Caco-2 (cell line): ENCODE data around the gene HOXB2. TPM values are rescaled to one million over a fixed set of nuclear protein-coding genes. Genes with fewer than 3 reads are reported as not detected.

ENCODE experiments used
- BruUV-seq: library from RNA; stranded (reverse); fragments of 400-500 nt; replicated peaks from 2 replicates; lab custom pipeline; 2021; lab: Mats Ljungman, UMichigan
- CTCF ChIA-PET: fragments of 300-600 bp; sonication (Branson Sonifier 250); formaldehyde crosslinking; loops from one replicate; lab custom pipeline; 2022; ENCODE audit warnings: antibody characterized with exemption; lab: Charles Lee
- POLR2A ChIA-PET: fragments of 300-600 bp; sonication (Branson Sonifier 250); formaldehyde crosslinking; loops from one replicate; lab custom pipeline; 2022; ENCODE audit warnings: antibody characterized with exemption; lab: Charles Lee
- DNase-seq, 2 experiments: peaks; one replicate each; pipeline versions ENCODE4 v3.0.0 to v3.0.0-alpha.2; 2020 to 2022
- H3K27me3 ChIP-seq: replicated peaks from 2 replicates; pipeline ENCODE4 v1.6.0; 2011; ENCODE audit warnings: low read length; ENCODE audit not compliant: control insufficient read depth, insufficient read depth
- H3K36me3 ChIP-seq: 2 replicates; pipeline ENCODE4 v1.5.1; 2011; ENCODE audit warnings: low read length; ENCODE audit not compliant: control insufficient read depth, insufficient read depth
- H3K4me1 ChIP-seq: fragments of 250-450 bp; sonication (Bioruptor Pico); 2 replicates; pipeline ENCODE4 v1.5.1; 2020; ENCODE audit warnings: mild to moderate bottlenecking
- H3K4me3 ChIP-seq: 2 replicates; pipeline ENCODE4 v1.5.1; 2011; ENCODE audit warnings: low read depth, mild to moderate bottlenecking, control low read depth, low read length
- H3K9me3 ChIP-seq: fragments of 250-450 bp; sonication (Bioruptor Pico); 2 replicates; pipeline ENCODE4 v1.5.1; 2020; ENCODE audit warnings: mild to moderate bottlenecking, moderate library complexity
- H3K27ac Mint-ChIP-seq: one replicate; pipeline ENCODE4 v1.8.0; 2022; ENCODE audit warnings: mixed read lengths; ENCODE audit not compliant: unreplicated experiment
- H3K27me3 Mint-ChIP-seq: one replicate; pipeline ENCODE4 v1.8.0; 2022; ENCODE audit warnings: mixed read lengths; ENCODE audit not compliant: insufficient read depth, unreplicated experiment
- H3K36me3 Mint-ChIP-seq: one replicate; pipeline ENCODE4 v1.8.0; 2022; ENCODE audit warnings: mild to moderate bottlenecking, mixed read lengths; ENCODE audit not compliant: insufficient read depth, unreplicated experiment
- H3K4me1 Mint-ChIP-seq: one replicate; pipeline ENCODE4 v1.8.0; 2022; ENCODE audit warnings: low read depth, mixed read lengths; ENCODE audit not compliant: unreplicated experiment
- H3K4me3 Mint-ChIP-seq: one replicate; pipeline ENCODE4 v1.8.0; 2022; ENCODE audit warnings: mild to moderate bottlenecking, moderate library complexity, mixed read lengths; ENCODE audit not compliant: unreplicated experiment
- H3K9me3 Mint-ChIP-seq: one replicate; pipeline ENCODE4 v1.8.0; 2022; ENCODE audit warnings: mixed read lengths; ENCODE audit not compliant: unreplicated experiment
- intact Hi-C: fragments of 100-400 bp; cut with micrococcal nuclease; formaldehyde crosslinking; loops from one replicate; pipeline ENCODE4 v1.10.0; 2022; ENCODE audit not compliant: unreplicated experiment
- total RNA-seq: library from RNA; stranded (reverse); gene quantifications from 2 replicates; pipeline ENCODE4 v1.2.3, GENCODE V29; 2022
- TF ChIP-seq, protein P1 (sequence below), 2 experiments: fragments of 200-600 bp in 1 of 2; IDR thresholded peaks; 1 replicate in 1 of 2; 2 replicates in 1 of 2; pipeline versions ENCODE4 v1.5.1 to v1.8.0; 2011 to 2022; ENCODE audit warnings: antibody characterized with exemption in 1 of 2, control low read depth in 1 of 2, inconsistent platforms in 1 of 2, low read depth in 1 of 2, low read length in 1 of 2, mild to moderate bottlenecking in 1 of 2, moderate library complexity in 1 of 2; ENCODE audit not compliant: insufficient read depth in 1 of 2, severe bottlenecking in 1 of 2, unreplicated experiment in 1 of 2

Gene HOXB2
- total RNA-seq, 1 experiment from 2014 or later: 1.1 TPM

DNA sequence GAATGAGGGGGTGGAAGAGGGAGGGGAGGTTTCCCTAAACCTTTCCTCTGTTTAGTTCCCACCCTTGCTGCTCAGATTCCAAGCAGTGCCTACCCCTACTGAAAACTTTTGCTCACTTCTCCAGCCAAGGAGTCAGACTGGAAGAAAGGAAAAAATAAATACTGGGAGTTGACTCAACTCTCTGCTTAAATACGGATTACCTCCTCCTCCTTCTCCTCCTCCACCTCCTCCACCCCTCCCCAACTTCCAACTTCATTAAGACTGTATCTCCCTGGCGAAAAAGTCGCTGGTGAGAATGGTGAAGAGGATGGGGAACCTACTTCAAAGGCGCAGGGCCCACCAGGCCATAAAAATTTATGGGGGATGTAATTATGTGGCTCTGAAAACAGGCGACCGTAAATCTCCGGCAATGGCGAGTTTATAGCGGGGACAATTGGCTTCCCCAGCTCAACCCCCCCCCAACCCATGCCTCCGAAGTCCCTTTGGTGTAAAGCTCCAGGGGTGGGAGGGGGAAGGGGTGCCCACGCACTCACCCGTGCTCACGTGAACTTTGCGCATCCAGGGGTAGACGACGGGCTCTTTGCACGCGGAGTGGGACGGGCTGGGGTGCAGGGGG is 32.5 kb upstream of the HOXB2 start:
- intact Hi-C loops: no loop called here
- no peaks in the 10 kb centered on the region for H3K9me3 Mint-ChIP-seq
- H3K4me3 Mint-ChIP-seq: peak overlapping the region; percentile 88
- H3K36me3 Mint-ChIP-seq: peaks cover 4% of the 10 kb centered on the region
- peaks cover 2% of the 10 kb centered on the region; the same call in 1 of the 2 replicates for H3K27me3 ChIP-seq
- H3K36me3 ChIP-seq: no peaks in the 10 kb centered on the region
- ChIA-PET POLR2A (interaction anchor here (0.6 to 0.9 kb wide), 2 partner anchors 529 kb away, joined by 3 to 4 read pairs; partner anchors contain the start of gene NFE2L1), CTCF (interaction anchor here (0.5 to 1.0 kb wide), 5 partner anchors 73 to 559 kb away, joined by 3 to 4 read pairs (median 3); no protein-coding TSS in a partner anchor)
- H3K27ac Mint-ChIP-seq: no peak overlapping the region
- H3K4me1 Mint-ChIP-seq: peaks cover 25% of the 10 kb centered on the region
- H3K9me3 ChIP-seq: no peaks in the 10 kb centered on the region
- TF ChIP-seq, protein P1, sequence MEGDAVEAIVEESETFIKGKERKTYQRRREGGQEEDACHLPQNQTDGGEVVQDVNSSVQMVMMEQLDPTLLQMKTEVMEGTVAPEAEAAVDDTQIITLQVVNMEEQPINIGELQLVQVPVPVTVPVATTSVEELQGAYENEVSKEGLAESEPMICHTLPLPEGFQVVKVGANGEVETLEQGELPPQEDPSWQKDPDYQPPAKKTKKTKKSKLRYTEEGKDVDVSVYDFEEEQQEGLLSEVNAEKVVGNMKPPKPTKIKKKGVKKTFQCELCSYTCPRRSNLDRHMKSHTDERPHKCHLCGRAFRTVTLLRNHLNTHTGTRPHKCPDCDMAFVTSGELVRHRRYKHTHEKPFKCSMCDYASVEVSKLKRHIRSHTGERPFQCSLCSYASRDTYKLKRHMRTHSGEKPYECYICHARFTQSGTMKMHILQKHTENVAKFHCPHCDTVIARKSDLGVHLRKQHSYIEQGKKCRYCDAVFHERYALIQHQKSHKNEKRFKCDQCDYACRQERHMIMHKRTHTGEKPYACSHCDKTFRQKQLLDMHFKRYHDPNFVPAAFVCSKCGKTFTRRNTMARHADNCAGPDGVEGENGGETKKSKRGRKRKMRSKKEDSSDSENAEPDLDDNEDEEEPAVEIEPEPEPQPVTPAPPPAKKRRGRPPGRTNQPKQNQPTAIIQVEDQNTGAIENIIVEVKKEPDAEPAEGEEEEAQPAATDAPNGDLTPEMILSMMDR (IDR thresholded peaks at IDR 0.05; ENCODE audit: insufficient read depth in 1 of 2, low read depth in 1 of 2, low read length in 1 of 2, severe bottlenecking in 1 of 2, unreplicated experiment in 1 of 2): no peak
- no TSS peak for BruUV-seq
- H3K27me3 Mint-ChIP-seq: peaks cover 12% of the 10 kb centered on the region
- H3K4me3 ChIP-seq: peak overlapping the region; percentile 60
- DNase-seq: peak; percentile 50 to 83
- peaks cover 35% of the 10 kb centered on the region for H3K4me1 ChIP-seq

DNA sequence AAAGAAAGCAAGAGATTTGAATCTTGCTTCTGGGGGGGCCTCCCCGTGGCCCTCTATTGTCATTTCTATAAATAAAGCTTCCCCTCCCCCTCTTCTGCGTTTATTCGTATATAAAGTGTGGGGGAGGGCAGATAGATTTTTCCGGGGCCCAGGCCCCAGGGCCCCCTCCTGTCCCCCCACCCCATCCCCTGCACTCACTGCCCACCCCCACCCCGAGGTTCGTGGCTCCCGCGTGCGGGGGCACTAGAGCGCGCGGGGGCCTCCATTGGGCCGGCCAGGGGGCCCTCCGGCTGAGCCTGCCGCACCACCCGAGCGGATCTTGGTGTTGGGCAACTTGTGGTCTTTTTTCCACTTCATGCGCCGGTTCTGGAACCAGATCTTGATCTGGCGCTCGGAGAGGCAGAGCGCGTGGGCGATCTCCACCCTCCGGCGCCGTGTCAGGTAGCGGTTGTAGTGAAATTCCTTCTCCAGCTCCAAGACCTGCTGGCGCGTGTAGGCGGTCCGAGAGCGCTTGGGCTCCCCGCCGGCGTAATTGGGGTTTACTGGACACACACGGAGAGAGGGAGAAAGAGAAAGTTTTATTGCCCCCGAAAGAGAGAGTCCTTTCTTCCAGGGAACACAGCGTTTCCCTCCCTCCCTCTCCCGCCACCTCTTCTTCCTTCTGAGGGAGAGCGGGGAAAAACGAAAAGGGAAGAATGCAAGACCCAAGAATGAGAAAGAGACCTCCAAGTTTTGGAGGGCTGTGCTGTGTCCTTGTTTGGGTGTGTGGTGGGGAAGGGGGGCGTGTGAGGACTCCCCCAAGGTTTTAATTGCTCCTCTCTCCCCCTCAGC is 31.8 kb upstream of the HOXB2 start:
- Histone ChIP-seq H3K4me1 (peaks cover 35% of the 10 kb centered on the region), H3K4me3 (no peak overlapping the region), H3K36me3 (no peaks in the 10 kb centered on the region), H3K27me3 (peaks cover 2% of the 10 kb centered on the region; the same call in 1 of the 2 replicates), H3K9me3 (no peaks in the 10 kb centered on the region)
- Mint-ChIP-seq H3K4me3 (peak overlapping the region; percentile 88), H3K9me3 (no peaks in the 10 kb centered on the region), H3K27me3 (peaks cover 12% of the 10 kb centered on the region), H3K36me3 (peaks cover 4% of the 10 kb centered on the region), H3K4me1 (peaks cover 25% of the 10 kb centered on the region), H3K27ac (no peak overlapping the region)
- TF ChIP-seq, protein P1 (IDR thresholded peaks at IDR 0.05; ENCODE audit: insufficient read depth in 1 of 2, low read depth in 1 of 2, low read length in 1 of 2, severe bottlenecking in 1 of 2, unreplicated experiment in 1 of 2): no peak
- intact Hi-C loops: no loop called here
- ChIA-PET POLR2A (no interaction called here), CTCF (interaction anchor here (1.0 kb wide), 1 partner anchor 21 kb away, joined by 3 read pairs; no protein-coding TSS in a partner anchor)
- DNase-seq: no peak
- BruUV-seq: no TSS peak
